GM12892 (cell line): ENCODE data around the gene ALDH18A1.

Source experiments
- DNase-seq: peaks from one replicate; pipeline ENCODE4 v3.0.0; 2011; ENCODE audit not compliant: insufficient read length
- FAIRE-seq: peaks from 2 replicates; lab custom pipeline; 2011; peaks lifted over from hg19 to GRCh38; lab: Jason Lieb, UNC
- POLR2A ChIP-seq: IDR thresholded peaks from 2 replicates; pipeline ENCODE4 v1.6.1; 2011; ENCODE audit warnings: low read depth, low read length, control low read depth
- POLR2AphosphoS5 ChIP-seq: IDR thresholded peaks from 2 replicates; pipeline ENCODE4 v1.6.1; 2011; ENCODE audit warnings: low read depth, low read length, control low read depth
- TAF1 ChIP-seq: IDR thresholded peaks from 2 replicates; pipeline ENCODE4 v1.6.1; 2011; ENCODE audit warnings: low read depth, mild to moderate bottlenecking, control low read depth, low read length, borderline replicate concordance

Gene ALDH18A1

DNA sequence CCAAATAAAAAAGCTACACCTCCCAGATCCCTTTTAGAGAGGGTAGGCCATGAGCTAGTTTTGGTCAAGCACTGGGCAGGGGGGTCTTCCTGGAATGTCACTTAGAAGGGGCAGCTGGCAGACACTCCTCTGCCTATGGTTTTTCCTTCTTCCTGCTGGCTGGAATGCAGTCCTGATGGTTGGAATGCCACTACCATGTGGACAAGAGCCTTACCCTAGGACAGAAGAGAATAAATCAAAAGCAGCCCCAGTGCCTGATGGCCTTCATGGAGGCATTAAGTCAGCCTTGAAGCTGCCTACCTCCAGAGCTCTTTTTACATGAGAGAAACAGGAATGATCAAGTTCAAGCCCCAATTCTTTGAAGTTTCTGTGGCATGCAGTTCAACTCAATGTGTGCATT, 51.9 kb downstream of the ALDH18A1 start:
- no peak for FAIRE-seq
- TF ChIP-seq TAF1 = no peak
- no peak for DNase-seq

DNA sequence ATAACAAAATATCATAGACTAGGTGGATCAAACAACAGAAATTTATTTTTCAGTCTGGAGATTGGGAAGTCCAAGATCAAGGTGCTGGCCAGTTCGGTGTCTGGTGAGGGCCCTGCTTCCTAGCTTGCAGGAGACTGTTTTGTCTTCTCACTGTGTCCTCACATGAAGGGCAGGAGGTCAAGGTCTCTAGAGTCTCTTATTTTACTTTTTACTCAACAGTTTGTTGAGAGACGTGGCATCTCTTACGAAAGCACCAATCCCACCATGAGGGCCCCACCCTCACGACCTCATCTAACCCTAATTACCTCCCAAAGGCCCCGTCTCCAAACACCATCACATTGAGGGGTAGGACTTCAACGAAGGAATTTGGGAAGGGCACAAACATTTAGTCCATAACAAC, 54.1 kb downstream of the ALDH18A1 start:
- TF ChIP-seq POLR2AphosphoS5 = no peak
- no peak for TF ChIP-seq TAF1
- FAIRE-seq = no peak
- no peak for DNase-seq

GRCh38 chr10:95601116-95601719, 55.3 kb downstream of the ALDH18A1 start:
- FAIRE-seq (peak; percentile 76), DNase-seq (peak; percentile 26)
- TF ChIP-seq POLR2A (no peak), POLR2AphosphoS5 (no peak), TAF1 (no peak)

GRCh38 chr10:95600158-95600557, 56.4 kb downstream of the ALDH18A1 start:
- TF ChIP-seq TAF1 (no peak), POLR2AphosphoS5 (no peak), POLR2A (no peak)
- FAIRE-seq = no peak

GRCh38 chr10:95597788-95598187, 58.7 kb downstream of the ALDH18A1 start:
- DNase-seq (no peak), FAIRE-seq (no peak)
- TF ChIP-seq POLR2A (no peak), TAF1 (no peak), POLR2AphosphoS5 (no peak)

More at GRCh38 chr10:95600158-95600557, 56.4 kb downstream of the ALDH18A1 start:
- DNase-seq = no peak

DNA sequence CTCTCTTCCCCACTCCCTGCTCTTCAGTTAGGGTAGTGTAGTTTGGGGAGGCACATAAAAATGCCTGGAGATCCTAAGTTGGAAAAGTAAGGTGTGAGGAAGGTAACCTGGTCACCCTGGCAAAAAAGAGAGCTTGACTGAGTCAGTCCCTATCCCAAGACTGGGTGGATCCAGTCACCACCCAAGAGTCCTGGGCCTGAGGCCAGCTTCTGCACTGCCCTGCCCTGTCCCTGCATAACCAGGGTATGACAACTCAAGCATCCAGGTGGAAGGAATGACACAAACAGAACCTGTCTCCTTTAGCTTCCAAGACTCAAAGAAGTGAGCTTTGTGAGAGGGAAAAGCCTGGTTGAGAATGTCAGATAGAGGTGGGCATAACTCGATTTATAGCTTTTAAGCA, 68.5 kb downstream of the ALDH18A1 start:
- FAIRE-seq (no peak), DNase-seq (no peak)
- TF ChIP-seq POLR2AphosphoS5 (no peak), POLR2A (no peak), TAF1 (no peak)

DNA sequence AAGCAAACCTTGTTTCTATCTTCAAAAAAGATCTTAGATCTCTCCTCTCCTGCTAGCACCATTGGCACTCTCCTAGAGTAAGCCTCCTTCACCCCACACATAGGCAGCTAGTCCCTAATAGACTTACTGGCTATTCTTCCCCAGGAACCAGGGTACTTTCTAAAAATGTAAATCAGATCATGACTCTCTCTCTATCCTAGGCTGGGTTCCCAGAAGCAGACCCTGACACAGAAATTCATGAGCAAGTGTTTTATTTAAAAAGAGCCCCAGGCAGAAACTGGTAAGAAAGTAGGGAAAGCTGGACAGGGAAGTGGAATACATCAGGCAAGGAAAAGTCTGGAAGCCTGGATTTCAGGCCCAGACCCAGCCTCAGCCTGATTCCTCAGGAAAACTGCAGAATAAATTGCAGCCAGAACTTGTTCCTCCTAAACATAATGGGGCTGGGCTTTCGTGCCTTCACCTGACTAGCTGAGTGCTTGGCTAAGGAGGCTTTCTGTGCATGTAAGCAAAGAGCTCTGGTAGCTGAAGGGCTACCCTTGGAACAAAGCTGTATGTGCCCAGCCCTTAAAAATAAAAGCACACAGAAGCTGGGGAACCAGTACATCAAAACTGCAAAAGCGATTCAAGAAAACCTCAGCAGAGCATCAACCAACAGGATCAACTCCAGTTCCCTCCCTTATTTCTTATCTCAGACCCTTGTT, 76.5 kb downstream of the ALDH18A1 start:
- DNase-seq (no peak), FAIRE-seq (no peak)
- no peak for TF ChIP-seq TAF1
- TF ChIP-seq POLR2AphosphoS5 = no peak
- no peak for TF ChIP-seq POLR2A

- no peak for TF ChIP-seq POLR2A
- no peak for TF ChIP-seq TAF1
- TF ChIP-seq POLR2AphosphoS5 = no peak
- no peak for FAIRE-seq
- DNase-seq = no peak
Observed at GRCh38 chr10:95579292-95579691, 77.2 kb downstream of the ALDH18A1 start.

- no peak for TF ChIP-seq POLR2AphosphoS5
- no peak for TF ChIP-seq TAF1
- TF ChIP-seq POLR2A = no peak
- DNase-seq (no peak), FAIRE-seq (no peak)
Observed at GRCh38 chr10:95578619-95579018, 77.9 kb downstream of the ALDH18A1 start.

DNA sequence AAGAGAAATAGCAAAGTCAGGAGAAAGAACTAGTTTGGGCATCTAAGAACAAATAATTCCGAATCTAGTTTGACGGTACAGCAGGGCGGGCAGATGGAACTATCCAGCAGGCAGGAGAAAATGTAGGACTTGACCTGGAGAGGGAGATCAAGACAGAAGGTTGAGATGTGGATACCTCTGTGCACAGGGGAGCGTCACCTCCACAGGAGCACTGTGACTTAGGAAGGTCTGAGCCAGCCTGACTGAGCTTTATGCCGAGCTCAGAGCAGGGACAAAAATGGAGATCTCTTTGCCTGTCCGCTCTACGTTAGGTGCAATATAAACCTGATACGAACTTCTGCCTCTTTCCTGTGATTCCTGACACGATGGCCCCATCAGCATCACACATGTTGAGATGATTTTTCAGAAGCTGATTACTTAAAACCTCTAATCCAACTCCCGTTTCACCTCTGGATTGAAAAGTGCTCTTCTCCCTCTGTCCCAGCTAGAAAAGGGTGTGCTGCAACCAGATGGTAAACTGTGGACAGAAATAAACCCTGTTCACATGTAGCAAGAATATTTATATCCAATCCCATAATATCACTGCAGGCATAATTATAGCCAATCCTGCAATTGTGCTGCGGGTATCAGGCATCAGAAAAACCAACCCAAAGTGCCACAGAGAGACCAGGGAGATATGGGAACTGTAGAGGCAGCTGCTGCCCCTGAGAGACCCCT, 81.7 kb downstream of the ALDH18A1 start:
- TF ChIP-seq TAF1 = no peak
- no peak for TF ChIP-seq POLR2AphosphoS5
- no peak for TF ChIP-seq POLR2A
- DNase-seq (no peak), FAIRE-seq (no peak)

- TF ChIP-seq TAF1 (no peak), POLR2AphosphoS5 (no peak), POLR2A (no peak)
- DNase-seq (no peak), FAIRE-seq (no peak)
Observed at GRCh38 chr10:95573964-95574604, 82.4 kb downstream of the ALDH18A1 start.
